C4-2B (cell line): ENCODE data around the gene AK9.

ENCODE experiments used
- ZFX ChIP-seq: fragments of 450-650 bp; IDR thresholded peaks from 2 replicates; pipeline ENCODE4 v1.6.1; 2017
- TF ChIP-seq, protein P1 (sequence below): fragments of 450-650 bp; conservative IDR thresholded peaks from 2 replicates; pipeline ENCODE4 v1.5.1; 2017; ENCODE audit warnings: mild to moderate bottlenecking

DNA sequence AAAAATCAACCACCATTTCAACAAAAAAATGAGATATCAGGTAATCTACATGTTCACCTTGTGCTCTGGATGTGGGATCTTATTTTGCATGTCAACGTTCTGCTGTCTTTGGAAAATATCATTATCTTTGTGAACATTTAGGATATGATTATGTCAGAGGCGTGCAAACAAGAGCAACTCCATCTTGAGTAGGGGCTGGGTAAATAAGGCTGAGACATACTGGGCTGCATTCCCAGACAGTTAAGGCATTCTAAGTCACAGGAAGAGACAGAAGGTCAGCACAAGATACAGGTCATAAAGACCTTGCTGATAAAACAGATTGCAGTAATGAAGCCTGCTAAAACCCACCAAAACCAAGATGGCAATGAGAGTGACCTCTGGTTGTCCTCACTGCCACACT is 179.2 kb downstream of the AK9 start:
- TF ChIP-seq, protein P1, sequence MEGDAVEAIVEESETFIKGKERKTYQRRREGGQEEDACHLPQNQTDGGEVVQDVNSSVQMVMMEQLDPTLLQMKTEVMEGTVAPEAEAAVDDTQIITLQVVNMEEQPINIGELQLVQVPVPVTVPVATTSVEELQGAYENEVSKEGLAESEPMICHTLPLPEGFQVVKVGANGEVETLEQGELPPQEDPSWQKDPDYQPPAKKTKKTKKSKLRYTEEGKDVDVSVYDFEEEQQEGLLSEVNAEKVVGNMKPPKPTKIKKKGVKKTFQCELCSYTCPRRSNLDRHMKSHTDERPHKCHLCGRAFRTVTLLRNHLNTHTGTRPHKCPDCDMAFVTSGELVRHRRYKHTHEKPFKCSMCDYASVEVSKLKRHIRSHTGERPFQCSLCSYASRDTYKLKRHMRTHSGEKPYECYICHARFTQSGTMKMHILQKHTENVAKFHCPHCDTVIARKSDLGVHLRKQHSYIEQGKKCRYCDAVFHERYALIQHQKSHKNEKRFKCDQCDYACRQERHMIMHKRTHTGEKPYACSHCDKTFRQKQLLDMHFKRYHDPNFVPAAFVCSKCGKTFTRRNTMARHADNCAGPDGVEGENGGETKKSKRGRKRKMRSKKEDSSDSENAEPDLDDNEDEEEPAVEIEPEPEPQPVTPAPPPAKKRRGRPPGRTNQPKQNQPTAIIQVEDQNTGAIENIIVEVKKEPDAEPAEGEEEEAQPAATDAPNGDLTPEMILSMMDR = no peak
- no peak for TF ChIP-seq ZFX
